Middle frontal gyrus (tissue), 1 donor: ENCODE results near the gene VSTM4.

Experiments used
- DNase-seq: peaks from one replicate; pipeline ENCODE4 v3.0.0-alpha.2; 2015; ENCODE audit warnings: low spot score; ENCODE audit errors: extremely low spot score

The VSTM4 gene

GRCh38 chr10:49115015-49115795, at the start of gene VSTM4:
Gene VSTM4, minus strand, starts transcription at chr10:49115522. Its CDS starts 37 bp downstream, at chr10:49115485.
- DNase-seq: no peak

DNA sequence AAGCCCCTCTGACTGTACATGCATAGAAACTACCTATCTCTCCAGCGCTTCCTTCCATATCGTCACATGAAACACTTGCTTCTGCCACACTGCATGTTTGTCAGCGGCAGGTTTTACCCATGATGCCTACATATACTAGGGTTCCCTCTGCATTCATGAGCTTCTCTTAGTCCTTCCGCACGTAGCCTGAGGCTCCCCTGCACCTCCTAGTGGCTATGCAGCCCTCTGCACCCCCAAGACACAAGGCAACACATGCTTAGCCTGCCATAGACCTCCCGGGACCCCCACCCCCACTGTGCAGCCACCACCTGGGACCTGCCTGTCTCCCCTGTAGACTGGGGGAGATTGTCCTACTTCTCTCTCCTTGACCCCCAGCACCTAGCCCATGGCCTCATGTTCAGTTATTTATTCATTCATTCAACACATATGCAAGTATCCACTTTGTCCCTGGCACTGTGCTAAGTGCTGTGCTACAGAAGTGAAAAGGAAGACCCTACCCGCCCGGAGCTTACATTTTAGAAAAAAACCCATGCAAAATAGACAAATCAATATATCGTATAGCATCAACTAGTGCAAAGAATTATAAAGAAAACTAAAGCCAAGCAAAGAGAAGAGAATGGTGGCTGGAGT, 49.4 kb upstream of the VSTM4 start:
- no peak for DNase-seq

DNA sequence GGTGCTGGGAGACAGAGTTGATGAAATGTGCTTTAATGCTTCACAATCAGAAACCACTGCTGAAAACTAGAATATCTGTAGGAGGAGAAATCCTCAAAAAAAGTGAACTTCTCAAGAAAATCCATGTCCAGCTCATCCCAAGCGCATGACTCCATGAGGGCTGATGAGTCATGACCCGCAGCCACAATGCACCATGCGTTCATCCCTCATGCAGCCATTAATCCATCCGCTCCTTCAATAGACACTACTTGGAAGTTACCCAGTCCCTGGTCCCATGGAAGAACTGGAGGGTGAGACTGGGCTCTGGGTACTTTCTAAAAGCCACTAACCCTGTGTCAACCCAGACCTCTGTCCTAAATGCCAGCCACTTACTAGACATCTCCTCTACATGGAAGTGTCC, 48.4 kb upstream of the VSTM4 start:
- no peak for DNase-seq

GRCh38 chr10:49162761-49163310, 47.5 kb upstream of the VSTM4 start:
- DNase-seq: no peak

- DNase-seq: no peak
These were observed 46.7 kb upstream of the VSTM4 start for GRCh38 chr10:49162063-49162462.

DNA sequence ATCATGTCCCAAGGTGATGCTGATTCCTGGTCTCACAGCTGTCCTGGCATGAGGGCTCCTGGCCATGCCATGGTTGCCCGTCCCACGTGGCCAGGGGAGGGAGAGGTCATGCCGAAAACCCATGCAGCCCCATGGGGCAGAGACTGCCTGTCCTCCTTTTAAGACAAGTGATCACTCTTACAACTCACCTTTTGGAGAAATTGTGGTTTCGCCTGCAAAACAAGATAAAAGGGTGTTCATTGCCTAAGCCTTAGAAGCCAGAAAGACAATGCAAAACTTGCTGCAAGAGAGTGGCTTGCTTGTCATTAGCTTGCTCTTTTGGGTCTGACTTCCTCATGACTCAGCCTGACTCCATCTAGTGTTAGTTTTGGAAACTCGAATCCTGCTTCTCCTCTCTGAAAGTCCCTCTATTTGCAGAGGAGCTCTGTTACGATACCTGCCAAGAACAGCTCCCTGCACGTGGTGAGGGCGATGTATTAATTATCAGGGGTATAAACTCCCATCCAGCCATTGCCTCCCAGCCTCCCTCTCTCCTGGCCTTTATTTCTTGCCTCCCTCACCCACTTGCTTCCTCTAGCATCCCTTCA, 46.2 kb upstream of the VSTM4 start:
- DNase-seq: no peak

- no peak for DNase-seq
These were observed 45.5 kb upstream of the VSTM4 start for GRCh38 chr10:49160814-49161213.

DNA sequence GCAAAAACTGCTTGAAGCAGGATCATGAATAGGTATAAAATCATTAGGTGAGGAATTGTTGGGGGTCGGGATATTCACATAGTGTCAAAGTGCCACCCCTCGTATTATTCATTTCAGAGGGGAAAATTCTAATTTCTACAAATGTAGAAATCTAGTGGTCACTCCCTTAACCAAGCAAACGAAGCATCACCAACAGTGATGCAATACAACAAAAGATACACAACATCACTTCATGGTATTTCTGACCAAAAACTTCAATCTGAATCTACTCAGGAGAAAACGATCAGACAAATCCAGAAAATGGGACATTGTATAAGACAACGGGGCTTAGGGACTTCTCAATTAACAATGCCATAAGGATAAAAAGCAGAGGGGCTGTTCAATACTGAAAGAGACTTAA, 44.8 kb upstream of the VSTM4 start:
- no peak for DNase-seq

GRCh38 chr10:49158915-49159314, 43.6 kb upstream of the VSTM4 start:
- DNase-seq: no peak

DNA sequence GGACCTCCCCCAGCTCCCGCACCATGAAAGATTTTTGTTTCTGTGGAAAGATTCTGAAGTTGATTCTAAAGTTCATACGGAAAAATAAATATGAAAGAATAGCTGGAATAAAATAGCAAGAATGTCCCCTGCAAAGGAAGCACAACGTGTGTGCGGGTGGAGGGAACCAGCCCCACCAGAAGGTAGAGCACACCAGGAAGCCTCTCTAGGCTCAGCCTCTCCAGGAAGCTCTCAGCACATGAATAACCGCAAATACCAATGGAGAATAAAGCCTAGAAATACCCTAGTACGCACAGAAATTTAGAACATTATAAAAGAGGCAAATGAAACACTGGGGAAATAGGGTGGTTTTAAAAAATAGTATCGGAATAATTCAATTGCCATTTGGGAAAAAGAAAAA, 43.1 kb upstream of the VSTM4 start:
- DNase-seq: no peak

- no peak for DNase-seq
These were observed 41.9 kb upstream of the VSTM4 start for GRCh38 chr10:49157229-49157628.

DNA sequence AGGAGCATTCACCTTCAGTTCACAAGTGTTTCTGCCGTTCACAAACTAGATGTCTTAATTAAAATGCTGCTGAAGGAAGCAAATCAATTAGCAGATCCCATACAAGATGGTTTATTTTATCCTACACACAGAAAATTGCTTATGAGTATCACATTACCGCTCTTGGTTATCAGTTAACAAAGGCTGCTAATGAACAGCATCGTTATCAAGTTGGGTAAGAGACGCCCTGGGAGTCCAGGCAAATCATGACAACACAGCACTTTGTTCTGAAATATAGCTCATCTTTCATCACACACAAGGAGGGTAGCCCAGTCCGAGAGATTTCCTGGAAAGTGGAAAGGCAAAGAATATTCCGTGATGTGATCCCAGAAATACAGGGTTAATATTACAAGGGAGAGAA, 39.3 kb upstream of the VSTM4 start:
- no peak for DNase-seq

- no peak for DNase-seq
These were observed 38.6 kb upstream of the VSTM4 start for GRCh38 chr10:49153971-49154370.

GRCh38 chr10:49153115-49153514, 37.8 kb upstream of the VSTM4 start:
- no peak for DNase-seq

- DNase-seq: no peak
These were observed 37.3 kb upstream of the VSTM4 start for GRCh38 chr10:49152663-49153062.

- no peak for DNase-seq
These were observed 36.7 kb upstream of the VSTM4 start for GRCh38 chr10:49152037-49152436.

DNA sequence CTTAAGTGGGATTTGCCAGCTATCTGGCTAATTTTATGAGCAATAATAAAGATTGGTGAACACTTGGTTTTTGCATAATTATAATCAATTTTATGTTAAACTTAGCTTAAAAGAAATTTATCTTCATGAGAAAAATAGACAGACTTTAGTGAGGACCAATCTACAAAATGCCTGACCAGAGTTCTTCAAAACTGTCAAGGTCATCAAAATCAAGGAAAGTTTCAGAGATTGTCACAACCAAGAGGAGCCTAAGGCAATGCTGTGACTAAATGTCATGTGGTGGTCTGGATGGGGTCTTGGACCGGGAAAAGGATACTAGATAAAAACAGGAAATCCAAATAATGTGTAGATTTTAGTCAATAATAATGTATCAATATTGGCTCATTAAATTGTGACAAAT, 36.2 kb upstream of the VSTM4 start:
- no peak for DNase-seq

DNA sequence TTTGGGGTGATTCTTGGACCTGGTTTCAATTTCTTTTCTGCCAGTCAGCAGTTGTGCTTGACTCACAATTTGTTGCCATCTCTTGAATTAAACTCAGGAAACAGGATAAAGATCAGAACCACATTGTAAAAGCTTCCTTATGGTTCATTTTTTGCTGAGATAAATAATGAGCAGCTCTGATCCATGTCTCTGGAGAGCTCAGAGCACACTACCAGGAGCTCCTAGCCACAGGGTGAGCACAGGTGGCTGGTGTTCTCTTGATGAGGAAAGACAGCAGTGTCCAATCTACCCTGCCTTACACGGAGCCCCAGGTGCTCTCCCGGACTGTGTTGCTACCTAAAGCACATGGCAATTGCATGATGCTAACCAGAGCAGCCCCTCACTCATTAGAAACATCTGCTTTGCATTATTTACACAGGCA, 35.7 kb upstream of the VSTM4 start:
- no peak for DNase-seq

DNA sequence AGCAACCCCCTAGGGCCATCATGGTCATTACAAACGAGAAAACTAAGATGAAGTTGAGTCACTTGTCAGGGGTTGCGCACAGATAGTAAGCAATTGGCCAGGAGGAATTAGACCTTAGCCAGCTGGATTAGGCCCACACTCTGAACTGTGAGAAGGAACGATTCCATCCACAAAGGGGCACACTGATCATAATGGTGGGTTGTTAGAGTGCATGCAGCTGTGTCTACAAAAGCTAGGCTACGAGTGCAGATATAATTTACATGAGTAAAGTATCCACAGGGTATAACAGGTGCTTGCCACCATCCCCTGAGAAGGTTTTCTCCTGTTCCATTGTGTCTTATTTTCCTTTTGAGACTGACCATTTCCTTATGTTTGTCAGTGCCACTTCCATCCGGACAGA, 35.1 kb upstream of the VSTM4 start:
- no peak for DNase-seq

- DNase-seq: no peak
These were observed 34.6 kb upstream of the VSTM4 start for GRCh38 chr10:49149881-49150280.

- no peak for DNase-seq
These were observed 28.9 kb upstream of the VSTM4 start for GRCh38 chr10:49144058-49144720.

DNA sequence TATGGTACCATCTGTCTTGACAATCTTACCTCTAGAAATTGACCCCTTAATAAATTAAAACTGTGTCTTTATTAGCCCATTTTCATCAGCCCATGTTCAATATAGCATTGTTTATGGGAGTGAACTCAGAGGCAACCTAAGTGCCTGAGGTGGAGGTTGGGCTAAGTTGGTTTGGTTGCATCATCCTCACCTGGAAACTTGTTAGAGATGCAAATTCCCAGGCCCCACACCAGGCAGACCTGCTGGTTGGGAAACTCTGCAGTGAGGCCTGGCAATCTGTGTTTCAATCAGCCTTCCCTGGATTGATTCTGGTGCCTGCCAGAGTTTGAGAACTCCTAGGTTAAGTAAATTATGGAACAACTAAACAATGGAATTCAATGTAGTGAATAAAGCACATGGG, 27.9 kb upstream of the VSTM4 start:
- no peak for DNase-seq
